ENCODE results near the gene STRN3. TPM values are rescaled to one million over a fixed set of nuclear protein-coding genes. Genes with fewer than 3 reads are reported as not detected.
"Not testable (repeated sequence)": the region's sequence is repeated elsewhere in the genome, so short reads cannot be mapped to it uniquely, and the experiment has no call there.

The STRN3 gene
- total and polyA plus RNA-seq, 3 experiments from 2014 or later: 4.0 to 20.9 (median 20.0) TPM

DNA sequence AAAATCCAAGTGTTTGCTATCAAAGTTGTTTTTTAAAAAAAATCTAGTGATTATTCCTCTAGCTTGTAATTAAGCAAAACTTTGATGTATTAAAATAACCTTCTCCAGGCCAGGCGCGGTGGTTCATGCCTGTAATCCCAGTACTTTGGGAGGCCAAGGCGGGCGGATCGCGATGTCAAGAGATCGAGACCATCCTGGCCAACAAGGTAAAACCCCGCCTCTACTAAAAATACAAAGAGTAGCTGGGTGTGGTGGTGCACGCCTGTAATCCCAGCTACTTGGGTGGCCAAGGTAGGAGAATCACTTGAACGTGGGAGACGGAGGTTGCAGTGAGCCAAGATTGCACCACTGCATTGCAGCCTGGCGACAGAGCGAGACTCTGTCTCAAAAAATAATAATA, 92.2 kb downstream of the STRN3 start:
- CTCF ChIA-PET; H3K27ac Mint-ChIP-seq; H3K27ac ChIP-seq (ENCODE audit: low read depth, low read length); H3K4me3 Mint-ChIP-seq; H3K4me1 ChIP-seq (ENCODE audit: insufficient read depth, low read length); POLR2A ChIA-PET; H3K9me3 Mint-ChIP-seq; H3K27me3 ChIP-seq (ENCODE audit: insufficient read depth, low read length, poor library complexity, severe bottlenecking); DNase-seq; H3K9me3 ChIP-seq (ENCODE audit: low read length); H3K4me1 Mint-ChIP-seq; H3K4me3 ChIP-seq (ENCODE audit: low read length); H3K27me3 Mint-ChIP-seq: not testable (repeated sequence)
- H3K36me3 ChIP-seq (ENCODE audit: insufficient read depth, low read length): peaks cover 14% of the 10 kb centered on the region
- peaks cover 11 to 59% (median 15%) of the 10 kb centered on the region in 3 donors for H3K36me3 Mint-ChIP-seq

DNA sequence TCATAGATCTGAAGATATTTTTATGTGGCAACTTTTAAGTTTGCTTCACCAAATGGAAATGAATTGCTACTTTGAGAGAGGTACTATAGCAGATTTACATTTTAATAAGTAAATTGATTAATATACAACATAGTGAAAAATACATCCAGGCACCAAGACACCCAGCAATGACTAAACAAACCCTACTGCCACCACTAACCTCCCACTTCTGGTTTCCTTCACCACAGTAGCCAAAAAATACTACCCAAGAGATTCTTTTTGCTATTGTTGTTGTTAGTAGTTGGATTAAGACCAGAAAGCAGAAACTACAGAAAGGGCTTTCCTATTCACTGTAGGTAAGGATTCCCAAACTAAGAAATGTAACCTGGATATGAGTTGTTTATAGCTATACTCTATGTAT, 97.7 kb downstream of the STRN3 start:
- Histone ChIP-seq H3K27me3 (ENCODE audit: insufficient read depth, low read length, poor library complexity, severe bottlenecking) (no peaks in the 10 kb centered on the region), H3K36me3 (ENCODE audit: insufficient read depth, low read length) (no peaks in the 10 kb centered on the region), H3K9me3 (ENCODE audit: low read length) (no peaks in the 10 kb centered on the region), H3K4me1 (ENCODE audit: insufficient read depth, low read length) (no peaks in the 10 kb centered on the region), H3K4me3 (ENCODE audit: low read length) (no peak overlapping the region), H3K27ac (ENCODE audit: low read depth, low read length) (no peak overlapping the region)
- Mint-ChIP-seq H3K36me3 (peaks cover 0 to 36% (median 4%) of the 10 kb centered on the region in 3 donors), H3K27ac (no peak overlapping the region), H3K9me3 (no peaks in the 10 kb centered on the region), H3K4me1 (peaks cover 2 to 12% (median 6%) of the 10 kb centered on the region in 3 donors), H3K4me3 (no peak overlapping the region), H3K27me3 (no peaks in the 10 kb centered on the region)
- DNase-seq: no peak
- CTCF ChIA-PET: no interaction called here
- POLR2A ChIA-PET: no interaction called here

DNA sequence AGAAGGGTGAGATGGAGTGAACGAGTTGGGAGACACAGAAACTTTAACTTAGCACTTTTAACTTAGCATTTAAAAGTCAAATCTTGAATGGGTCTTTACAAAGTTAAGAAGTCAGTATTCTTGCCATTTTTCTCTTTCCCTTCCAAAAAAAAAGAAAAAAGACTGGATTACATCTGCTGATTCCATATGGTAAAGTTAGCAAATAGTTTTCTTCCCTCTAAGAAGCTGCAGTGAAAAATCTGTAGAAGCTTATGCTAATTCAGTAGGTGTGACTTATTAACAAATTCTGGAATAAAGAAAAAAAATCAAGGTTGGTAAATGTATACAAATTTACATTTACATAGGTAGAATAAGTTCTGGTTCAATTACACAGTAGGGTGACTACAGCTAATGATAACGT, 100.9 kb downstream of the STRN3 start:
- H3K27ac Mint-ChIP-seq: no peak overlapping the region
- Histone ChIP-seq H3K27me3 (ENCODE audit: insufficient read depth, low read length, poor library complexity, severe bottlenecking) (no peaks in the 10 kb centered on the region), H3K36me3 (ENCODE audit: insufficient read depth, low read length) (no peaks in the 10 kb centered on the region), H3K4me1 (ENCODE audit: insufficient read depth, low read length) (no peaks in the 10 kb centered on the region), H3K27ac (ENCODE audit: low read depth, low read length) (no peak overlapping the region), H3K9me3 (ENCODE audit: low read length) (no peaks in the 10 kb centered on the region), H3K4me3 (ENCODE audit: low read length) (no peak overlapping the region)
- no peaks in the 10 kb centered on the region for H3K9me3 Mint-ChIP-seq
- no peak overlapping the region for H3K4me3 Mint-ChIP-seq
- H3K36me3 Mint-ChIP-seq: peaks cover 0 to 27% (median 8%) of the 10 kb centered on the region in 3 donors
- CTCF ChIA-PET: no interaction called here
- no peak for DNase-seq
- H3K4me1 Mint-ChIP-seq: peaks cover 10 to 12% (median 11%) of the 10 kb centered on the region in 3 donors
- POLR2A ChIA-PET: no interaction called here
- H3K27me3 Mint-ChIP-seq: no peaks in the 10 kb centered on the region

DNA sequence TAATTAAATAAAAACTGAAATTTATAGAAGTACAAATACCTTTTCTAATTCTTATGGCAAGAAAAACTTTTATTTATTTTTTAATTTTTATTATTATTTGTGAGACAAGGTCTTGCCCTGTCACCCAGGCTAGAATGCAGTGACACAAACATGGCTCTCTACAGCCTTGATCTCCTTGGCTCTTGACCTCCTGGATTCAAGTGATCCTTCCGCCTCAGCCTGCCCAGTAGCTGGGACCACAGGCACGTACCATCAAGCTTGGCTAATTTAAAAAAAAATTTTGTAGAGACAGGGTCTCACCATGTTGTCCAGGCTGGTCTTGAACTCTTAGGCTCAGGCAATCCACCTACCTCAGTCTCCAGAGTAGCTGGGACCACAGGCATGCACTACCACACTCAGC, 104.4 kb downstream of the STRN3 start:
- H3K27me3 Mint-ChIP-seq: no peaks in the 10 kb centered on the region
- H3K36me3 Mint-ChIP-seq: peaks cover 0 to 31% (median 9%) of the 10 kb centered on the region in 3 donors
- Histone ChIP-seq H3K4me1 (ENCODE audit: insufficient read depth, low read length) (no peaks in the 10 kb centered on the region), H3K36me3 (ENCODE audit: insufficient read depth, low read length) (no peaks in the 10 kb centered on the region), H3K4me3 (ENCODE audit: low read length) (no peak overlapping the region), H3K27ac (ENCODE audit: low read depth, low read length) (no peak overlapping the region), H3K27me3 (ENCODE audit: insufficient read depth, low read length, poor library complexity, severe bottlenecking) (no peaks in the 10 kb centered on the region), H3K9me3 (ENCODE audit: low read length) (no peaks in the 10 kb centered on the region)
- H3K4me1 Mint-ChIP-seq: peaks cover 4 to 8% (median 8%) of the 10 kb centered on the region in 3 donors
- no peak overlapping the region for H3K27ac Mint-ChIP-seq
- POLR2A ChIA-PET: no interaction called here
- no peak for DNase-seq
- CTCF ChIA-PET: no interaction called here
- no peak overlapping the region for H3K4me3 Mint-ChIP-seq
- H3K9me3 Mint-ChIP-seq: no peaks in the 10 kb centered on the region

DNA sequence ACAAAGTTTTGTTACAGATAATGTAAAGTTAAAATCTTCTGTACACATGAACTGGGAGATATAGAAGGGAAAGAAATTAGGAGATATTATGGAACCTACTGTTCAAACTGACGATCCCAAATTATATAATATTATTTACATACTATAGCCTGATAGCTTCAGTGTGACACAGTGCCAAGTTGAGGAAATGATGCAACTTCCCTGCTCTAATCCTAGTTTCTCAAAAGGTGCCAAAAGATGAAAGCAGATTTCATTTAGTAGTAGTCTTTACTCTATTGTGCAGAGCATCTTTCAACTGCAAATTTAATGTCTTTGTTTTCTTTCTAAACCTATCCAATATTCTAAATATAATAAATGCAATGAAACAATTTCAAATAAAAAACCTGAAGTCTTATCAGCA, 104.9 kb downstream of the STRN3 start:
- Histone ChIP-seq H3K36me3 (ENCODE audit: insufficient read depth, low read length) (no peaks in the 10 kb centered on the region), H3K4me3 (ENCODE audit: low read length) (no peak overlapping the region), H3K27ac (ENCODE audit: low read depth, low read length) (no peak overlapping the region), H3K4me1 (ENCODE audit: insufficient read depth, low read length) (no peaks in the 10 kb centered on the region), H3K9me3 (ENCODE audit: low read length) (no peaks in the 10 kb centered on the region), H3K27me3 (ENCODE audit: insufficient read depth, low read length, poor library complexity, severe bottlenecking) (no peaks in the 10 kb centered on the region)
- peaks cover 4 to 9% (median 8%) of the 10 kb centered on the region in 3 donors for H3K4me1 Mint-ChIP-seq
- POLR2A ChIA-PET: no interaction called here
- no peak for DNase-seq
- CTCF ChIA-PET: no interaction called here
- H3K27me3 Mint-ChIP-seq: no peaks in the 10 kb centered on the region
- no peaks in the 10 kb centered on the region for H3K9me3 Mint-ChIP-seq
- peaks cover 0 to 34% (median 10%) of the 10 kb centered on the region in 3 donors for H3K36me3 Mint-ChIP-seq
- no peak overlapping the region for H3K4me3 Mint-ChIP-seq
- no peak overlapping the region for H3K27ac Mint-ChIP-seq

DNA sequence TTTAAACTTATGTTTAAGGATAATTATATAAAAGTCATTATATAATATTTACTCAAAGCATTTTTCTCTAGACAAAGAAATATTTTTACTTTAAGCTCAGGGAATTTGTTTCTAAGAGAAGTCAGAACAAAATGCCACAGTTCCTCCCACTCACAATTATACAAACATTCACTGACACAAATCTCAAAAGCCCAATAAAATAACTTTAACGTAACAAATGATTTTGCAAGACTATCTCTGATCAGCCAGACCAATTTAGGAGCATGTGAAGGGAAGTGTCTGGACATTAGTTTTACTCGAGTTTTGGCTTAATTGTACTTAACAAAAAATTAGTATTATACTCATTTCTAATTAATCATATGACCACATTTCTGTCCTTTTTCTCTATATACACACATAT, 110.6 kb downstream of the STRN3 start:
- CTCF ChIA-PET: no interaction called here
- H3K9me3 ChIP-seq (ENCODE audit: low read length): no peaks in the 10 kb centered on the region

DNA sequence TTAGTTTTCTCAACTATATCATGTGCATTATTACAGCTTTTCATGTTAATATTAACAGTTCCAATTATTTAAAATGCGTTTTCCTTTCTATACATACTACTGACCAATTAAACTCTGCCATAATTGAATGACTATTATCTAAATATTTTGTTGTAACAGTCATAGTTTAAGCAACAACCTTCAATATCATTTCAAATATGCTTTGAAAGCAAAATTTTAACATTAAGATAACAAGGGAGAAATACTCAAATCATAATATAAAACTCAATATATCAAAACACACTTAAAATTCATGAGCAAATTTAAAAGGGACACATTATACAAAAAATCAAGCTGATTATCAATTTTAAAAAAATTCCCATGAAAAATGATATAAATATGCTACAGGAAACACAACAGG, 111.4 kb downstream of the STRN3 start:
- ChIA-PET POLR2A (no interaction called here), CTCF (interaction anchor here (1.0 kb wide), 1 partner anchor 168 kb away, joined by 3 read pairs; no protein-coding TSS in a partner anchor)
- Histone ChIP-seq H3K4me3 (ENCODE audit: low read length) (no peak overlapping the region), H3K36me3 (ENCODE audit: insufficient read depth, low read length) (peaks cover 13% of the 10 kb centered on the region), H3K9me3 (ENCODE audit: low read length) (no peaks in the 10 kb centered on the region), H3K4me1 (ENCODE audit: insufficient read depth, low read length) (no peaks in the 10 kb centered on the region), H3K27me3 (ENCODE audit: insufficient read depth, low read length, poor library complexity, severe bottlenecking) (no peaks in the 10 kb centered on the region), H3K27ac (ENCODE audit: low read depth, low read length) (no peak overlapping the region)
- DNase-seq: no peak
- H3K4me1 Mint-ChIP-seq: peaks cover 0 to 4% (median 4%) of the 10 kb centered on the region in 3 donors
- no peak overlapping the region for H3K4me3 Mint-ChIP-seq
- no peaks in the 10 kb centered on the region for H3K9me3 Mint-ChIP-seq
- no peaks in the 10 kb centered on the region for H3K27me3 Mint-ChIP-seq
- peaks cover 0 to 31% (median 10%) of the 10 kb centered on the region in 3 donors for H3K36me3 Mint-ChIP-seq
- no peak overlapping the region for H3K27ac Mint-ChIP-seq

More for the DNA sequence above, 110.6 kb downstream of the STRN3 start:
- Histone ChIP-seq H3K27ac (ENCODE audit: low read depth, low read length) (no peak overlapping the region), H3K4me1 (ENCODE audit: insufficient read depth, low read length) (no peaks in the 10 kb centered on the region), H3K4me3 (ENCODE audit: low read length) (no peak overlapping the region), H3K36me3 (ENCODE audit: insufficient read depth, low read length) (peaks cover 13% of the 10 kb centered on the region), H3K27me3 (ENCODE audit: insufficient read depth, low read length, poor library complexity, severe bottlenecking) (no peaks in the 10 kb centered on the region)
- peaks cover 0 to 34% (median 10%) of the 10 kb centered on the region in 3 donors for H3K36me3 Mint-ChIP-seq
- DNase-seq: no peak
- peaks cover 0 to 5% (median 4%) of the 10 kb centered on the region in 3 donors for H3K4me1 Mint-ChIP-seq
- H3K4me3 Mint-ChIP-seq: no peak overlapping the region
- H3K27me3 Mint-ChIP-seq: no peaks in the 10 kb centered on the region
- POLR2A ChIA-PET: no interaction called here
- H3K27ac Mint-ChIP-seq: no peak overlapping the region
- H3K9me3 Mint-ChIP-seq: no peaks in the 10 kb centered on the region

DNA sequence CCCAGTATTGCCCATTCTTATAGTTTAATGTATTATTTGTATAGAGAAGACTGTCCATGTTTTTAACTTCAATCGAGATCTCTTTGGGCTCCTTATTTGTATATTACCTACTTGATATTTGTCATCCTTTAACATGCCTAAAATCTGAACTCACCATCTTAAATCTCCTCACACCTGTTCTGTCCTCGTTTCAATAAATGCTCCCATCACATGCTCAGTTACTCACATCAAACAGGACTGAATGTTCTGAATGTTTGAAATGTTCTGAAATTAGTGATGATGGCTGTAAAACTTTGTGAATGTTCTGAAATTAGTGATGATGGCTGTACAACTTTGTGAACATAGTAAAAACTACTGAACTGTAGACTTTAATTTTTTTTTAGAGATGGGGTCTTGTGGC, 117.4 kb downstream of the STRN3 start:
- Histone ChIP-seq H3K4me1 (ENCODE audit: insufficient read depth, low read length) (no peaks in the 10 kb centered on the region), H3K4me3 (ENCODE audit: low read length) (no peak overlapping the region), H3K27ac (ENCODE audit: low read depth, low read length) (no peak overlapping the region), H3K9me3 (ENCODE audit: low read length) (no peaks in the 10 kb centered on the region), H3K36me3 (ENCODE audit: insufficient read depth, low read length) (peaks cover 13% of the 10 kb centered on the region), H3K27me3 (ENCODE audit: insufficient read depth, low read length, poor library complexity, severe bottlenecking) (no peaks in the 10 kb centered on the region)
- no peaks in the 10 kb centered on the region for H3K9me3 Mint-ChIP-seq
- ChIA-PET CTCF (no interaction called here), POLR2A (no interaction called here)
- peaks cover 0 to 41% (median 8%) of the 10 kb centered on the region in 3 donors for H3K36me3 Mint-ChIP-seq
- DNase-seq: no peak
- H3K27me3 Mint-ChIP-seq: no peaks in the 10 kb centered on the region
- no peak overlapping the region for H3K27ac Mint-ChIP-seq
- H3K4me3 Mint-ChIP-seq: no peak overlapping the region
- H3K4me1 Mint-ChIP-seq: peaks cover 0 to 5% (median 4%) of the 10 kb centered on the region in 3 donors

DNA sequence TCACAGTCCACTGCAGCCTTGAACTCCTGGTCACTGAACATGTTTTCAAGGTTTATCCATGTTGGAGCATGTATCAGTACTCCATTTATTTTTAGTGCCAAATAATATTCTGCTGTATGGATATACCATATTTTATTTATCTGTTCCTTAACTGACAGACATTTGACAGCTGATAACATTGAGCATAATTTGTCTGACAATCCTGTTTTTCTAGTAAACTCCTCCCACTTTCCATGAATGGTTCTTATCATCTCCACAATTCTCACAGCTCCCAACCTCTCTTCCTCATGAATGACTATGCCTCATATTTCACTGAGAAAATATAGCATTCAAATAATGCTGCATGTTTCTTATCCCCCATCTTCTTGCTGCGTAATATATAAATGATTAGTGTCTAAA, 118.5 kb downstream of the STRN3 start:
- H3K4me3 Mint-ChIP-seq: no peak overlapping the region
- CTCF ChIA-PET: no interaction called here

More for the DNA sequence above, 118.5 kb downstream of the STRN3 start:
- Histone ChIP-seq H3K36me3 (ENCODE audit: insufficient read depth, low read length) (peaks cover 13% of the 10 kb centered on the region), H3K27ac (ENCODE audit: low read depth, low read length) (no peak overlapping the region), H3K4me3 (ENCODE audit: low read length) (no peak overlapping the region), H3K27me3 (ENCODE audit: insufficient read depth, low read length, poor library complexity, severe bottlenecking) (no peaks in the 10 kb centered on the region), H3K9me3 (ENCODE audit: low read length) (no peaks in the 10 kb centered on the region), H3K4me1 (ENCODE audit: insufficient read depth, low read length) (no peaks in the 10 kb centered on the region)
- POLR2A ChIA-PET: no interaction called here
- no peak overlapping the region for H3K27ac Mint-ChIP-seq
- peaks cover 0 to 5% (median 4%) of the 10 kb centered on the region in 3 donors for H3K4me1 Mint-ChIP-seq
- H3K27me3 Mint-ChIP-seq: no peaks in the 10 kb centered on the region
- H3K36me3 Mint-ChIP-seq: peaks cover 0 to 39% (median 8%) of the 10 kb centered on the region in 3 donors
- DNase-seq: no peak
- H3K9me3 Mint-ChIP-seq: no peaks in the 10 kb centered on the region

Data from CD8-positive, alpha-beta memory T cell (primary cell).